VCaP (cell line): ENCODE measurements around the gene MRAP2.

Experiments
- H3K27ac ChIP-seq: fragments of 450-650 bp; 2 replicates; pipeline ENCODE4 v1.5.1; 2017
- CTCF ChIP-seq: fragments of 450-650 bp; conservative IDR thresholded peaks from 2 replicates; pipeline ENCODE4 v1.5.1; 2017; ENCODE audit warnings: mild to moderate bottlenecking, moderate library complexity

The MRAP2 gene

GRCh38 chr6:84003131-84003530, 30.4 kb upstream of the MRAP2 start:
- H3K27ac ChIP-seq = no peak overlapping the region
- no peak for TF ChIP-seq CTCF

- H3K27ac ChIP-seq = no peak overlapping the region
These were observed 29.9 kb upstream of the MRAP2 start for GRCh38 chr6:84003654-84004053.

GRCh38 chr6:84007871-84008270, 25.7 kb upstream of the MRAP2 start:
- no peak for TF ChIP-seq CTCF
- no peak overlapping the region for H3K27ac ChIP-seq

More at GRCh38 chr6:84003654-84004053, 29.9 kb upstream of the MRAP2 start:
- TF ChIP-seq CTCF = no peak

GRCh38 chr6:84013354-84013753, 20.2 kb upstream of the MRAP2 start:
- H3K27ac ChIP-seq = no peak overlapping the region

GRCh38 chr6:84013931-84014330, 19.6 kb upstream of the MRAP2 start:
- H3K27ac ChIP-seq = no peak overlapping the region
- TF ChIP-seq CTCF = no peak

More at GRCh38 chr6:84013354-84013753, 20.2 kb upstream of the MRAP2 start:
- no peak for TF ChIP-seq CTCF

- TF ChIP-seq CTCF = no peak
- H3K27ac ChIP-seq = no peak overlapping the region
These were observed 17.5 kb upstream of the MRAP2 start for GRCh38 chr6:84016029-84016428.

GRCh38 chr6:84017709-84018452, 15.7 kb upstream of the MRAP2 start:
- no peak overlapping the region for H3K27ac ChIP-seq
- no peak for TF ChIP-seq CTCF
